GM21723 (cell line): ENCODE results near the gene USP15.
"Not testable (repeated sequence)": the region's sequence is repeated elsewhere in the genome, so short reads cannot be mapped to it uniquely, and the experiment has no call there.

Experiments used
- ATAC-seq: cut with Tn5 transposase; IDR thresholded peaks from one replicate; pipeline ENCODE4 v1.9.1; 2021; ENCODE audit warnings: mild to moderate bottlenecking, moderate library complexity; ENCODE audit not compliant: unreplicated experiment

The USP15 gene

GRCh38 chr12:62435303-62436163 is 175.3 kb downstream of the USP15 start:
- ATAC-seq: peak; percentile 89

GRCh38 chr12:62436164-62436503 is 175.9 kb downstream of the USP15 start:
- ATAC-seq: peak; percentile 35

GRCh38 chr12:62438098-62438692 is 178.0 kb downstream of the USP15 start:
- ATAC-seq: no peak

GRCh38 chr12:62446754-62447452 is 186.7 kb downstream of the USP15 start:
- ATAC-seq: no peak

GRCh38 chr12:62448436-62448835 is 188.2 kb downstream of the USP15 start:
- ATAC-seq: no peak

GRCh38 chr12:62455429-62455828 is 195.2 kb downstream of the USP15 start:
- ATAC-seq: not testable (repeated sequence)

GRCh38 chr12:62458626-62459025 is 198.4 kb downstream of the USP15 start:
- ATAC-seq: no peak

- no peak for ATAC-seq
Measured at GRCh38 chr12:62459976-62460375, 199.8 kb downstream of the USP15 start.

- ATAC-seq: not testable (repeated sequence)
Measured at GRCh38 chr12:62461171-62461837, 201.1 kb downstream of the USP15 start.

- not testable (repeated sequence) for ATAC-seq
Measured at GRCh38 chr12:62463252-62463651, 203.0 kb downstream of the USP15 start.
